Fibroblast of lung (primary cell): ENCODE results near the gene GPR22. TPM values are rescaled to one million over a fixed set of nuclear protein-coding genes. Genes with fewer than 3 reads are reported as not detected.

Experiments used
- DNase-seq, 2 donors: peaks; one replicate each; pipeline versions ENCODE4 v3.0.0 to v3.0.0-alpha.2; 2010; ENCODE audit warnings: low read depth in 2 of 2
- H2AFZ ChIP-seq: 2 replicates; pipeline ENCODE4 v1.5.1; 2012; ENCODE audit warnings: low read length, control low read depth, inconsistent platforms
- H3K27ac ChIP-seq: 2 replicates; pipeline ENCODE4 v1.5.1; 2011; ENCODE audit warnings: low read length, control low read depth; ENCODE audit not compliant: insufficient read depth
- H3K27me3 ChIP-seq: 2 replicates; pipeline ENCODE4 v1.5.1; 2011; ENCODE audit warnings: mild to moderate bottlenecking, low read length; ENCODE audit not compliant: control insufficient read depth, insufficient read depth
- H3K36me3 ChIP-seq: 2 replicates; pipeline ENCODE4 v1.5.1; 2011; ENCODE audit warnings: low read length; ENCODE audit not compliant: control insufficient read depth, insufficient read depth
- H3K4me1 ChIP-seq: 2 replicates; pipeline ENCODE4 v1.5.1; 2011; ENCODE audit warnings: low read length; ENCODE audit not compliant: control insufficient read depth, insufficient read depth; ENCODE audit errors: extremely low read depth
- H3K4me2 ChIP-seq: 2 replicates; pipeline ENCODE4 v1.5.1; 2011; ENCODE audit warnings: low read length, control low read depth; ENCODE audit not compliant: insufficient read depth; ENCODE audit errors: extremely low read depth
- H3K4me3 ChIP-seq, 4 experiments: fragments of 200-600 bp in 1 of 4; sonication (generic) in 1 of 4; replicated peaks in 1 of 4; 2 replicates each; pipeline ENCODE4 v1.5.1; 2011 to 2016; ENCODE audit warnings: low read length in 4 of 4, low read depth in 3 of 4, mild to moderate bottlenecking in 3 of 4, control low read depth in 2 of 4, inconsistent platforms in 1 of 4, mixed read lengths in 1 of 4; ENCODE audit not compliant: insufficient read depth in 1 of 4; ENCODE audit errors: control extremely low read depth in 1 of 4
- H3K79me2 ChIP-seq: 2 replicates; pipeline ENCODE4 v1.5.1; 2012; ENCODE audit warnings: mild to moderate bottlenecking, low read length, inconsistent platforms; ENCODE audit not compliant: control insufficient read depth, insufficient read depth
- H3K9ac ChIP-seq: 2 replicates; pipeline ENCODE4 v1.5.1; 2011; ENCODE audit warnings: mild to moderate bottlenecking, low read length, control low read depth; ENCODE audit not compliant: insufficient read depth
- H3K9me3 ChIP-seq: 2 replicates; pipeline ENCODE4 v1.5.1; 2012; ENCODE audit warnings: low read depth, low read length; ENCODE audit not compliant: control insufficient read depth, insufficient read depth
- H4K20me1 ChIP-seq: 2 replicates; pipeline ENCODE4 v1.5.1; 2011; ENCODE audit warnings: low read length; ENCODE audit not compliant: control insufficient read depth, insufficient read depth; ENCODE audit errors: extremely low read depth
- EZH2 ChIP-seq: IDR thresholded peaks from 2 replicates; pipeline ENCODE4 v1.5.1; 2012; ENCODE audit warnings: low read length, control low read depth, mild to moderate bottlenecking; ENCODE audit errors: missing control alignments
- polyA minus RNA-seq: library from RNA; depleted of rRNA, polyadenylated mRNA; stranded (reverse); fragments of >200 nt; gene quantifications from 2 replicates; pipeline ENCODE4 v1.2.3, GENCODE V29; 2011; ENCODE audit warnings: low replicate concordance
- polyA plus RNA-seq, 2 donors: library from polyadenylated mRNA; depleted of rRNA in 1 of 2; stranded (reverse) in 1 of 2; unstranded in 1 of 2; fragments of >200 nt; gene quantifications; 2 replicates each; pipeline ENCODE4 v1.2.1, GENCODE V29; 2011 to 2012; ENCODE audit warnings: missing spikeins in 1 of 2
- total RNA-seq: library from RNA; depleted of rRNA; stranded (reverse); fragments of >200 nt; gene quantifications from 2 replicates; pipeline ENCODE4 v1.2.1, GENCODE V29; 2014
- TF ChIP-seq, protein P1 (sequence below), 2 donors: IDR thresholded peaks in 1 of 2; conservative IDR thresholded peaks in 1 of 2; 1 replicate in 1 of 2; 2 replicates in 1 of 2; pipeline ENCODE4 v1.5.1; 2011 to 2012; ENCODE audit warnings: low read length in 2 of 2, control low read depth in 1 of 2, inconsistent platforms in 1 of 2, low read depth in 1 of 2, mild to moderate bottlenecking in 1 of 2

GPR22 gene, protein sequence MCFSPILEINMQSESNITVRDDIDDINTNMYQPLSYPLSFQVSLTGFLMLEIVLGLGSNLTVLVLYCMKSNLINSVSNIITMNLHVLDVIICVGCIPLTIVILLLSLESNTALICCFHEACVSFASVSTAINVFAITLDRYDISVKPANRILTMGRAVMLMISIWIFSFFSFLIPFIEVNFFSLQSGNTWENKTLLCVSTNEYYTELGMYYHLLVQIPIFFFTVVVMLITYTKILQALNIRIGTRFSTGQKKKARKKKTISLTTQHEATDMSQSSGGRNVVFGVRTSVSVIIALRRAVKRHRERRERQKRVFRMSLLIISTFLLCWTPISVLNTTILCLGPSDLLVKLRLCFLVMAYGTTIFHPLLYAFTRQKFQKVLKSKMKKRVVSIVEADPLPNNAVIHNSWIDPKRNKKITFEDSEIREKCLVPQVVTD
- total RNA-seq (not detected in 2 replicates), polyA plus RNA-seq (not detected in 2 replicates), polyA minus RNA-seq (not detected in 2 replicates)
- polyA plus RNA-seq (2012), result not detected in 2 replicates

DNA sequence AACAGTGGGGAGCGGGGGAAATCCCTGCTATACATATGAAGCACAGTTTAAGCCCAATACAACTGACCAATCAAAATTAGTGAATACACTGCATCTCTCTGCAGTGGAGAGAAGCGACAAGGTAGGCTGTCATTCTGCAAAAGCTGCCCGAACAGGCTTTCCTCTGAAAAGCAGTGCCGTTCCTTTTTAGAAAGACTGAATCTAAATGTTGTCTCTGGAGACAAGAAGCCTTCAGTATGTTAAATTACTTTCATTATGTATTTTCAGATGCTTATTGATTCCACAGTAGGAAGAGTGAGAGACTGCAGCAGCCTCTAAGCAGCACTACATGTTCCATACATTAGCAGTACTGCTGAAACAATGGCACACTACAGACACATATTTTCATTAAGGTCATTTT lies at the start of gene GPR22:
Gene GPR22, plus strand, starts transcription at position 129 of the 400 bp plus-strand sequence. CDS start 4,004 bp downstream, outside the sequence.
- no peaks in the 10 kb centered on the region for H3K36me3 ChIP-seq
- H2AFZ ChIP-seq, result no peak within 1 kb of the TSS
- no peaks in the 10 kb centered on the region for H3K27me3 ChIP-seq
- H4K20me1 ChIP-seq, result no peaks in the 10 kb centered on the region
- DNase-seq, result no peak
- peaks cover 8% of the 10 kb centered on the region for H3K4me1 ChIP-seq
- H3K79me2 ChIP-seq, result no peaks in the 10 kb centered on the region
- no peak within 1 kb of the TSS for H3K4me3 ChIP-seq
- H3K27ac ChIP-seq, result no peak within 1 kb of the TSS
- TF ChIP-seq, protein P1, sequence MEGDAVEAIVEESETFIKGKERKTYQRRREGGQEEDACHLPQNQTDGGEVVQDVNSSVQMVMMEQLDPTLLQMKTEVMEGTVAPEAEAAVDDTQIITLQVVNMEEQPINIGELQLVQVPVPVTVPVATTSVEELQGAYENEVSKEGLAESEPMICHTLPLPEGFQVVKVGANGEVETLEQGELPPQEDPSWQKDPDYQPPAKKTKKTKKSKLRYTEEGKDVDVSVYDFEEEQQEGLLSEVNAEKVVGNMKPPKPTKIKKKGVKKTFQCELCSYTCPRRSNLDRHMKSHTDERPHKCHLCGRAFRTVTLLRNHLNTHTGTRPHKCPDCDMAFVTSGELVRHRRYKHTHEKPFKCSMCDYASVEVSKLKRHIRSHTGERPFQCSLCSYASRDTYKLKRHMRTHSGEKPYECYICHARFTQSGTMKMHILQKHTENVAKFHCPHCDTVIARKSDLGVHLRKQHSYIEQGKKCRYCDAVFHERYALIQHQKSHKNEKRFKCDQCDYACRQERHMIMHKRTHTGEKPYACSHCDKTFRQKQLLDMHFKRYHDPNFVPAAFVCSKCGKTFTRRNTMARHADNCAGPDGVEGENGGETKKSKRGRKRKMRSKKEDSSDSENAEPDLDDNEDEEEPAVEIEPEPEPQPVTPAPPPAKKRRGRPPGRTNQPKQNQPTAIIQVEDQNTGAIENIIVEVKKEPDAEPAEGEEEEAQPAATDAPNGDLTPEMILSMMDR (conservative IDR thresholded peaks at IDR 0.05 in 1 of 2, IDR thresholded peaks at IDR 0.05 in 1 of 2; ENCODE audit: low read depth in 1 of 2, low read length in 2 of 2), result no peak
- no peak for TF ChIP-seq EZH2
- H3K9me3 ChIP-seq, result no peaks in the 10 kb centered on the region
- H3K4me2 ChIP-seq, result no peak within 1 kb of the TSS
- no peak within 1 kb of the TSS for H3K9ac ChIP-seq

DNA sequence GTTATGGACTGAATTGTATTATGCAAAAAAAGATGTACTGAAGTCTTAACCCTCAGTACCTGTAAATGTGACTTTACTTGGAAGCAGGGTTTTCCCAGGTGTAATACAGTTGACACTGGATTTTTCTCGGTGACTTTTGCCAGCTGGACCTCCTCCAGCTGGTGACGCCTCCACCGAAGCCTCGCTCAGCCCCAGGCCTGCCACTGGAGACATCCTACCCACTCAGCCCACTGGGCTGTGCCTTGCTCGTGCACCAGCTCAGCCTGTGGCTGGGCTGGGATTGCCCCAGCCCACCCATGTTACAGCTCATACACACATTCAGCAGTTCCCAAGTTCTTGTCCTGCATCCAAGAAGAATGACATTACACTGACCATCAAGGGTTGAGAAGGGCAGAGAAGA lies 42.4 kb upstream of the GPR22 start:
- no peak for DNase-seq
- Histone ChIP-seq H3K4me2 (no peak overlapping the region), H3K27ac (no peak overlapping the region), H3K36me3 (no peaks in the 10 kb centered on the region), H3K4me1 (no peaks in the 10 kb centered on the region), H3K9me3 (no peaks in the 10 kb centered on the region), H3K27me3 (no peaks in the 10 kb centered on the region), H2AFZ (no peak overlapping the region), H4K20me1 (no peaks in the 10 kb centered on the region), H3K4me3 (no peak overlapping the region), H3K9ac (no peak overlapping the region), H3K79me2 (no peaks in the 10 kb centered on the region)
- TF ChIP-seq, protein P1 (conservative IDR thresholded peaks at IDR 0.05 in 1 of 2, IDR thresholded peaks at IDR 0.05 in 1 of 2; ENCODE audit: low read depth in 1 of 2, low read length in 2 of 2), result no peak
- TF ChIP-seq EZH2, result no peak

DNA sequence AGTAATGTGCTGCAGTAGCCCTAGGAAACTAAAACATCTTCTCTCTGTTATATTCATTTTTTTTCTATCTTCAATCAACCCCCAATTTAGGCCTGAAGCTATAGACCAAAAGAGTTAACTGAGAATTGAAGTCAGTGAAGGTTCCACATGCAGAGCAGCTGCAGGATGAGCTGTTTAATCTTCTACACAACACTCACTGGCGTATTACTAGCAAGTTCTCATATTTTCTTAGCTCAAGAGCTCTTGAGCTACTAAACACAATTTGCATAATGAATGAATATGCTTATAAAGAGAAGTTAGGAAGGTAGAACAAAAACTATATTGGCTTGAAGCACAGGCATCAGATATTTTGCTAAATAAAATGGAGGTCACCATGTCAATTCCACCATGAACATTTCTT lies 41.2 kb upstream of the GPR22 start:
- Histone ChIP-seq H3K27ac (no peak overlapping the region), H2AFZ (no peak overlapping the region), H3K9ac (no peak overlapping the region), H3K79me2 (no peaks in the 10 kb centered on the region), H3K36me3 (no peaks in the 10 kb centered on the region), H3K4me2 (no peak overlapping the region), H3K4me3 (no peak overlapping the region), H3K27me3 (no peaks in the 10 kb centered on the region), H3K9me3 (no peaks in the 10 kb centered on the region), H3K4me1 (no peaks in the 10 kb centered on the region), H4K20me1 (no peaks in the 10 kb centered on the region)
- TF ChIP-seq, protein P1 (conservative IDR thresholded peaks at IDR 0.05 in 1 of 2, IDR thresholded peaks at IDR 0.05 in 1 of 2; ENCODE audit: low read depth in 1 of 2, low read length in 2 of 2), result no peak
- TF ChIP-seq EZH2, result no peak
- DNase-seq, result no peak
